ENCODE results near the gene DCTN2. TPM values are rescaled to one million over a fixed set of nuclear protein-coding genes. Genes with fewer than 3 reads are reported as not detected.

DCTN2 gene
- total RNA-seq, 4 donors from 2014 or later: 161 to 243 (median 202) TPM

- Histone ChIP-seq H3K9me3 (no peaks in the 10 kb centered on the region), H3K36me3 (peaks cover 58 to 83% (median 81%) of the 10 kb centered on the region in 4 donors), H3K4me1 (peaks cover 18 to 49% (median 35%) of the 10 kb centered on the region in 4 donors), H3K4me3 (no peak overlapping the region), H3K27me3 (no peaks in the 10 kb centered on the region), H3K27ac (replicated peaks in 1 of 4) (peak overlapping the region in 2 of 4 donors; percentile 28 to 42)
- 72% methylated on average over 5 of the region's 5 CpGs for WGBS
- TF ChIP-seq POLR2AphosphoS5 (IDR thresholded peaks at IDR 0.05) (no peak), CTCF (IDR thresholded peaks at IDR 0.05) (no peak), EP300 (IDR thresholded peaks at IDR 0.05) (no peak), POLR2A (IDR thresholded peaks at IDR 0.05; ENCODE audit: low read depth) (no peak)
- no peak for DNase-seq (ENCODE audit: extremely low spot score)
- intact Hi-C loops (cut with DNase I): no loop called here
These were observed 19.8 kb downstream of the DCTN2 start for GRCh38 chr12:57527184-57527583.

- DNase-seq (ENCODE audit: extremely low spot score): no peak
- peaks cover 52 to 77% (median 75%) of the 10 kb centered on the region in 4 donors for H3K36me3 ChIP-seq
- WGBS: 68% methylated on average over 2 of the region's 4 CpGs
- no peak overlapping the region for H3K4me3 ChIP-seq
- peak overlapping the region in 2 of 4 donors; percentile 28 to 42 for H3K27ac ChIP-seq (replicated peaks in 1 of 4)
- no peak for TF ChIP-seq CTCF (IDR thresholded peaks at IDR 0.05)
- no peak for TF ChIP-seq POLR2A (IDR thresholded peaks at IDR 0.05; ENCODE audit: low read depth)
- TF ChIP-seq EP300 (IDR thresholded peaks at IDR 0.05): no peak
- TF ChIP-seq POLR2AphosphoS5 (IDR thresholded peaks at IDR 0.05): no peak
- no peaks in the 10 kb centered on the region for H3K9me3 ChIP-seq
- intact Hi-C loops (cut with DNase I): no loop called here
- no peaks in the 10 kb centered on the region for H3K27me3 ChIP-seq
- H3K4me1 ChIP-seq: peaks cover 20 to 55% (median 41%) of the 10 kb centered on the region in 4 donors
These were observed 20.4 kb downstream of the DCTN2 start for GRCh38 chr12:57526477-57527126.

GRCh38 chr12:57525615-57526383, 21.2 kb downstream of the DCTN2 start:
- peaks cover 44 to 69% (median 67%) of the 10 kb centered on the region in 4 donors for H3K36me3 ChIP-seq
- H3K27ac ChIP-seq (replicated peaks in 1 of 4): peak overlapping the region in 2 of 4 donors; percentile 42 to 95
- H3K9me3 ChIP-seq: no peaks in the 10 kb centered on the region
- no peak for TF ChIP-seq CTCF (IDR thresholded peaks at IDR 0.05)
- no peak for TF ChIP-seq POLR2AphosphoS5 (IDR thresholded peaks at IDR 0.05)
- no peak for TF ChIP-seq EP300 (IDR thresholded peaks at IDR 0.05)
- TF ChIP-seq POLR2A (IDR thresholded peaks at IDR 0.05; ENCODE audit: low read depth): no peak
- intact Hi-C loops (cut with DNase I): no loop called here
- DNase-seq (ENCODE audit: extremely low spot score): no peak
- H3K4me3 ChIP-seq: no peak overlapping the region
- H3K27me3 ChIP-seq: no peaks in the 10 kb centered on the region
- WGBS: 77% methylated on average over 16 of the region's 16 CpGs
- peaks cover 28 to 63% (median 49%) of the 10 kb centered on the region in 4 donors for H3K4me1 ChIP-seq

GRCh38 chr12:57524814-57525614, 22.0 kb downstream of the DCTN2 start:
- peak overlapping the region; percentile 95 to 99 (median 98) for H3K27ac ChIP-seq (replicated peaks in 1 of 4)
- DNase-seq (ENCODE audit: extremely low spot score): no peak
- peaks cover 28 to 62% (median 50%) of the 10 kb centered on the region in 4 donors for H3K4me1 ChIP-seq
- TF ChIP-seq EP300 (IDR thresholded peaks at IDR 0.05) (no peak), POLR2AphosphoS5 (IDR thresholded peaks at IDR 0.05) (no peak), POLR2A (IDR thresholded peaks at IDR 0.05; ENCODE audit: low read depth) (no peak), CTCF (IDR thresholded peaks at IDR 0.05) (no peak)
- WGBS: 60% methylated on average over 9 of the region's 11 CpGs
- peaks cover 37 to 61% (median 59%) of the 10 kb centered on the region in 4 donors for H3K36me3 ChIP-seq
- no peaks in the 10 kb centered on the region for H3K27me3 ChIP-seq
- H3K4me3 ChIP-seq: peak overlapping the region in 1 of 4 donors; percentile 81
- intact Hi-C loops (cut with DNase I): no loop called here
- H3K9me3 ChIP-seq: no peaks in the 10 kb centered on the region
